PC-9 (cell line): ENCODE data around the gene KCNJ15. TPM values are rescaled to one million over a fixed set of nuclear protein-coding genes. Genes with fewer than 3 reads are reported as not detected.

Experiments
- BruUV-seq: library from RNA; stranded (reverse); fragments of 400-500 nt; replicated peaks from 2 replicates; lab custom pipeline; 2021; lab: Mats Ljungman, UMichigan
- CTCF ChIA-PET: fragments of 300-600 bp; sonication (Branson Sonifier 250); formaldehyde crosslinking; loops from one replicate; lab custom pipeline; 2022; ENCODE audit warnings: antibody characterized with exemption; lab: Charles Lee
- POLR2A ChIA-PET: fragments of 300-600 bp; sonication (Branson Sonifier 250); formaldehyde crosslinking; loops from one replicate; lab custom pipeline; 2022; ENCODE audit warnings: antibody characterized with exemption; ENCODE audit not compliant: unreplicated experiment; lab: Charles Lee
- DNase-seq, 2 experiments: peaks; one replicate each; pipeline versions ENCODE4 v3.0.0 to v3.0.0-alpha.2; 2015 to 2022; ENCODE audit warnings: mixed read lengths in 1 of 2
- H2AFZ ChIP-seq: fragments of 200-600 bp; sonication (generic); 2 replicates; pipeline ENCODE4 v1.8.1; 2017; ENCODE audit warnings: antibody characterized with exemption
- H3F3A ChIP-seq: fragments of 200-600 bp; sonication (generic); 2 replicates; pipeline ENCODE4 v1.8.1; 2017; ENCODE audit warnings: antibody characterized with exemption, mild to moderate bottlenecking, low read depth; ENCODE audit not compliant: insufficient read depth
- H3K27ac ChIP-seq: fragments of 200-600 bp; sonication (generic); 2 replicates; pipeline ENCODE4 v1.6.1; 2016; ENCODE audit warnings: mixed run types
- H3K27me3 ChIP-seq: fragments of 200-600 bp; sonication (generic); 2 replicates; pipeline ENCODE4 v1.6.1; 2016; ENCODE audit warnings: low read depth, mixed run types; ENCODE audit not compliant: insufficient read depth
- H3K36me3 ChIP-seq: fragments of 200-600 bp; sonication (generic); 2 replicates; pipeline ENCODE4 v1.6.1; 2016; ENCODE audit warnings: low read depth, mixed run types
- H3K4me1 ChIP-seq: fragments of 200-600 bp; sonication (generic); replicated peaks from 2 replicates; pipeline ENCODE4 v1.6.1; 2016; ENCODE audit warnings: mixed run types; ENCODE audit not compliant: insufficient read depth
- H3K4me2 ChIP-seq: fragments of 200-600 bp; sonication (generic); 2 replicates; pipeline ENCODE4 v1.6.1; 2017; ENCODE audit warnings: mixed run types
- H3K4me3 ChIP-seq: fragments of 200-600 bp; sonication (generic); 2 replicates; pipeline ENCODE4 v1.6.1; 2016; ENCODE audit warnings: mixed run types
- H3K79me2 ChIP-seq: fragments of 200-600 bp; sonication (generic); 2 replicates; pipeline ENCODE4 v1.6.1; 2017; ENCODE audit warnings: low read depth, mixed run types
- H3K9me2 ChIP-seq: fragments of 200-600 bp; sonication (generic); 2 replicates; pipeline ENCODE4 v1.8.1; 2017; ENCODE audit warnings: mild to moderate bottlenecking; ENCODE audit not compliant: insufficient read depth
- H3K9me3 ChIP-seq: fragments of 200-600 bp; sonication (generic); 2 replicates; pipeline ENCODE4 v1.8.1; 2016; ENCODE audit warnings: low read depth; ENCODE audit not compliant: insufficient read depth
- H4K20me1 ChIP-seq: fragments of 200-600 bp; sonication (generic); 2 replicates; pipeline ENCODE4 v1.8.1; 2017; ENCODE audit not compliant: insufficient read depth
- EZH2 ChIP-seq: fragments of 200-600 bp; sonication (generic); IDR thresholded peaks from 2 replicates; pipeline ENCODE4 v1.8.0; 2017; ENCODE audit warnings: antibody characterized with exemption, low read depth
- intact Hi-C: fragments of 100-400 bp; cut with micrococcal nuclease; formaldehyde crosslinking; loops from one replicate; pipeline ENCODE4 v1.10.0; 2022; ENCODE audit not compliant: unreplicated experiment
- total RNA-seq: library from RNA; stranded (reverse); gene quantifications from 2 replicates; pipeline ENCODE4 v1.2.3, GENCODE V29; 2021
- TF ChIP-seq, protein P1 (sequence below): fragments of 200-600 bp; sonication (generic); conservative IDR thresholded peaks from 2 replicates; pipeline ENCODE4 v1.6.1; 2017; ENCODE audit warnings: mixed run types, antibody characterized with exemption, mild to moderate bottlenecking, moderate library complexity

KCNJ15 gene
- total RNA-seq, 1 experiment from 2014 or later: not detected

DNA sequence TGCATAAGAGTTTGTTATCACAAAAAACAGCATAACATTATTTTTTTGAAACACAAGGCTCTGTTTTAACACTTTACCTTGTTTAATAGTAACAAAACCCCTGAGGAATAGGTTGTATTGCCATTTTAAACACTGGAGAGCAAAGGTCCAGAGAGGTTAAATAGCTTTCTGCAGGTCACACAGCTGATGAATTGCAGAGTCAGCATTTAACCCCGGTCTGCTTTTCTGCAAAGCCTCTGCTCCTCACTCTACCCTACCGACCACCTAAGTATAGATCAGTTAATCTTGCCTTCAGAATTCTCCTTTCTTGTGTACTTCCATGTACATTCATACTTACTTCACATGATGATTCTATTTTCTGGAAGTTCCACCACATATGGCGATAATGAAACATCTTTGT, 42.0 kb downstream of the KCNJ15 start:
- TF ChIP-seq, protein P1, sequence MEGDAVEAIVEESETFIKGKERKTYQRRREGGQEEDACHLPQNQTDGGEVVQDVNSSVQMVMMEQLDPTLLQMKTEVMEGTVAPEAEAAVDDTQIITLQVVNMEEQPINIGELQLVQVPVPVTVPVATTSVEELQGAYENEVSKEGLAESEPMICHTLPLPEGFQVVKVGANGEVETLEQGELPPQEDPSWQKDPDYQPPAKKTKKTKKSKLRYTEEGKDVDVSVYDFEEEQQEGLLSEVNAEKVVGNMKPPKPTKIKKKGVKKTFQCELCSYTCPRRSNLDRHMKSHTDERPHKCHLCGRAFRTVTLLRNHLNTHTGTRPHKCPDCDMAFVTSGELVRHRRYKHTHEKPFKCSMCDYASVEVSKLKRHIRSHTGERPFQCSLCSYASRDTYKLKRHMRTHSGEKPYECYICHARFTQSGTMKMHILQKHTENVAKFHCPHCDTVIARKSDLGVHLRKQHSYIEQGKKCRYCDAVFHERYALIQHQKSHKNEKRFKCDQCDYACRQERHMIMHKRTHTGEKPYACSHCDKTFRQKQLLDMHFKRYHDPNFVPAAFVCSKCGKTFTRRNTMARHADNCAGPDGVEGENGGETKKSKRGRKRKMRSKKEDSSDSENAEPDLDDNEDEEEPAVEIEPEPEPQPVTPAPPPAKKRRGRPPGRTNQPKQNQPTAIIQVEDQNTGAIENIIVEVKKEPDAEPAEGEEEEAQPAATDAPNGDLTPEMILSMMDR: no peak
- TF ChIP-seq EZH2: no peak
- Histone ChIP-seq H3K4me2 (no peak overlapping the region), H3K4me1 (no peaks in the 10 kb centered on the region), H3K27ac (no peak overlapping the region), H2AFZ (no peak overlapping the region), H3K4me3 (no peak overlapping the region), H3K36me3 (no peaks in the 10 kb centered on the region), H3K79me2 (no peaks in the 10 kb centered on the region), H3K9me2 (no peaks in the 10 kb centered on the region), H4K20me1 (no peaks in the 10 kb centered on the region), H3F3A (no peaks in the 10 kb centered on the region), H3K9me3 (no peaks in the 10 kb centered on the region), H3K27me3 (peaks cover 9% of the 10 kb centered on the region; the same call in 1 of the 2 replicates)
- intact Hi-C loops: no loop called here
- POLR2A ChIA-PET: no interaction called here
- BruUV-seq: no TSS peak
- no peak for DNase-seq
- CTCF ChIA-PET: no interaction called here

DNA sequence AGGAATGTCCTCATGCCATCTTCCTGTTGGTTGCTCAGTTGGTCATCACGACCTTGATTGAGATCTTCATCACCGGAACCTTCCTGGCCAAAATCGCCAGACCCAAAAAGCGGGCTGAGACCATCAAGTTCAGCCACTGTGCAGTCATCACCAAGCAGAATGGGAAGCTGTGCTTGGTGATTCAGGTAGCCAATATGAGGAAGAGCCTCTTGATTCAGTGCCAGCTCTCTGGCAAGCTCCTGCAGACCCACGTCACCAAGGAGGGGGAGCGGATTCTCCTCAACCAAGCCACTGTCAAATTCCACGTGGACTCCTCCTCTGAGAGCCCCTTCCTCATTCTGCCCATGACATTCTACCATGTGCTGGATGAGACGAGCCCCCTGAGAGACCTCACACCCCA, 42.9 kb downstream of the KCNJ15 start:
- H3K4me3 ChIP-seq: no peak overlapping the region
- POLR2A ChIA-PET: no interaction called here
- H3K9me3 ChIP-seq: no peaks in the 10 kb centered on the region
- no peak overlapping the region for H3K27ac ChIP-seq
- no peaks in the 10 kb centered on the region for H3K79me2 ChIP-seq
- no peaks in the 10 kb centered on the region for H4K20me1 ChIP-seq
- BruUV-seq: no TSS peak
- CTCF ChIA-PET: no interaction called here
- no peaks in the 10 kb centered on the region for H3K36me3 ChIP-seq
- intact Hi-C loops: no loop called here
- H3F3A ChIP-seq: no peaks in the 10 kb centered on the region
- H3K9me2 ChIP-seq: no peaks in the 10 kb centered on the region
- H3K27me3 ChIP-seq: peaks cover 9% of the 10 kb centered on the region; the same call in 1 of the 2 replicates
- TF ChIP-seq, protein P1: no peak
- no peak for TF ChIP-seq EZH2
- DNase-seq: no peak
- no peak overlapping the region for H2AFZ ChIP-seq
- H3K4me2 ChIP-seq: no peak overlapping the region
- no peaks in the 10 kb centered on the region for H3K4me1 ChIP-seq

DNA sequence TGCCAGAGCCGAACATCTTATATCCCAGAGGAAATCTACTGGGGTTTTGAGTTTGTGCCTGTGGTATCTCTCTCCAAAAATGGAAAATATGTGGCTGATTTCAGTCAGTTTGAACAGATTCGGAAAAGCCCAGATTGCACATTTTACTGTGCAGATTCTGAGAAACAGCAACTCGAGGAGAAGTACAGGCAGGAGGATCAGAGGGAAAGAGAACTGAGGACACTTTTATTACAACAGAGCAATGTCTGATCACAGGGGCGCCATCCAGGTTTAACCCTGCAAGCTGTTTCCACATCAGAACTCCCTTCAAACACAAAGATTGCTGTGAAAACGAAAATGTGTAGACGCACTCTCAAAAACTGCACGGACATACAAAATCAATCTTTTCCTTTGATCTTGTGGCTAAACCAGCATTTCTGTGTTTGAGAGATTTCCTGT, 43.4 kb downstream of the KCNJ15 start:
- Histone ChIP-seq H3K9me3 (no peaks in the 10 kb centered on the region), H3K4me3 (no peak overlapping the region), H3K27me3 (peaks cover 9% of the 10 kb centered on the region; the same call in 1 of the 2 replicates), H3K36me3 (no peaks in the 10 kb centered on the region), H3K9me2 (no peaks in the 10 kb centered on the region), H3F3A (no peaks in the 10 kb centered on the region), H4K20me1 (no peaks in the 10 kb centered on the region), H3K4me2 (no peak overlapping the region), H3K79me2 (no peaks in the 10 kb centered on the region), H2AFZ (no peak overlapping the region), H3K4me1 (no peaks in the 10 kb centered on the region), H3K27ac (no peak overlapping the region)
- no peak for DNase-seq
- no peak for TF ChIP-seq EZH2
- TF ChIP-seq, protein P1: no peak
- CTCF ChIA-PET: interaction anchor here (0.6 kb wide), 1 partner anchor 554 kb away, joined by 3 read pairs; no protein-coding TSS in a partner anchor
- BruUV-seq: no TSS peak
- POLR2A ChIA-PET: no interaction called here
- intact Hi-C loops: no loop called here
